HEK293 (cell line): ENCODE data around the gene ADCY10.
A peak's percentile ranks its signal among the peaks of the same experiment; 100 is the strongest.

Experiments used
- CTCF ChIA-PET: fragments of 350-600 bp; formaldehyde crosslinking; extraction: SDS; loops from one replicate; lab custom pipeline; 2021; ENCODE audit warnings: antibody characterized with exemption; lab: Yijun Ruan, JAX
- POLR2A ChIA-PET: fragments of 300-600 bp; formaldehyde crosslinking; extraction: SDS; loops from one replicate; lab custom pipeline; 2020; ENCODE audit warnings: antibody characterized with exemption, inconsistent platforms; lab: Yijun Ruan, JAX
- H3K27ac ChIP-seq: fragments of 200-500 bp; sonication (Bioruptor generic); 2 replicates; pipeline ENCODE4 v1.5.1; 2014; ENCODE audit warnings: low read depth, low read length, control low read depth, inconsistent platforms; ENCODE audit errors: extremely low read depth
- H3K36me3 ChIP-seq, 2 experiments: fragments of 200-500 bp in 1 of 2; sonication (Bioruptor generic) in 1 of 2; 1 replicate in 1 of 2; 2 replicates in 1 of 2; pipeline ENCODE4 v1.5.1; 2014 to 2017; ENCODE audit warnings: inconsistent platforms in 2 of 2, low read length in 2 of 2; ENCODE audit not compliant: control insufficient read depth in 2 of 2, insufficient read depth in 1 of 2
- H3K4me1 ChIP-seq: fragments of 200-500 bp; sonication (Bioruptor generic); 2 replicates; pipeline ENCODE4 v1.5.1; 2014; ENCODE audit warnings: mild to moderate bottlenecking, low read length, inconsistent platforms; ENCODE audit not compliant: control insufficient read depth, insufficient read depth
- H3K4me3 ChIP-seq: 2 replicates; pipeline ENCODE4 v1.5.1; 2011; ENCODE audit warnings: low read depth, mild to moderate bottlenecking, control low read depth, low read length, moderate library complexity
- H3K9me3 ChIP-seq: fragments of 200-500 bp; sonication (Bioruptor generic); 2 replicates; pipeline ENCODE4 v1.5.1; 2014; ENCODE audit warnings: low read depth, low read length, inconsistent platforms; ENCODE audit not compliant: control insufficient read depth, insufficient read depth
- SCRT1 ChIP-seq: fragments of 450-650 bp; formaldehyde crosslinking; IDR thresholded peaks from 2 replicates; pipeline ENCODE4 v1.5.1; 2016; ENCODE audit warnings: missing biosample characterization, missing genetic modification characterization, borderline replicate concordance
- SP7 ChIP-seq: fragments of 450-650 bp; formaldehyde crosslinking; IDR thresholded peaks from 2 replicates; pipeline ENCODE4 v1.5.1; 2016; ENCODE audit warnings: missing biosample characterization, missing genetic modification characterization
- TCF7L2 ChIP-seq: IDR thresholded peaks from 2 replicates; pipeline ENCODE4 v1.6.1; 2011; ENCODE audit warnings: low read depth, mild to moderate bottlenecking, inconsistent platforms, low read length, moderate library complexity, borderline replicate concordance
- ZEB2 ChIP-seq: fragments of 450-650 bp; formaldehyde crosslinking; IDR thresholded peaks from 2 replicates; pipeline ENCODE4 v1.5.1; 2016; ENCODE audit warnings: missing biosample characterization, missing genetic modification characterization
- ZFHX2 ChIP-seq: fragments of 450-650 bp; formaldehyde crosslinking; conservative IDR thresholded peaks from 2 replicates; pipeline ENCODE4 v1.5.1; 2016; ENCODE audit warnings: missing biosample characterization, missing genetic modification characterization
- ZNF184 ChIP-seq: fragments of 450-650 bp; IDR thresholded peaks from 2 replicates; pipeline ENCODE4 v1.5.1; 2018; ENCODE audit warnings: missing biosample characterization, mild to moderate bottlenecking, missing genetic modification characterization
- ZNF2 ChIP-seq: fragments of 450-650 bp; formaldehyde crosslinking; IDR thresholded peaks from 2 replicates; pipeline ENCODE4 v1.5.1; 2016; ENCODE audit warnings: missing biosample characterization, missing genetic modification characterization
- ZNF23 ChIP-seq: fragments of 450-650 bp; formaldehyde crosslinking; IDR thresholded peaks from 2 replicates; pipeline ENCODE4 v1.5.1; 2016; ENCODE audit warnings: missing biosample characterization, missing genetic modification characterization, borderline replicate concordance
- ZNF324 ChIP-seq: fragments of 450-650 bp; formaldehyde crosslinking; IDR thresholded peaks from 2 replicates; pipeline ENCODE4 v1.5.1; 2016; ENCODE audit warnings: missing biosample characterization, missing genetic modification characterization
- ZNF350 ChIP-seq: fragments of 450-650 bp; formaldehyde crosslinking; IDR thresholded peaks from 2 replicates; pipeline ENCODE4 v1.5.0; 2017; ENCODE audit warnings: missing biosample characterization, mild to moderate bottlenecking, missing genetic modification characterization
- ZNF544 ChIP-seq: fragments of 450-650 bp; formaldehyde crosslinking; IDR thresholded peaks from 2 replicates; pipeline ENCODE4 v1.5.0; 2017; ENCODE audit warnings: missing biosample characterization, missing genetic modification characterization
- ZNF623 ChIP-seq: fragments of 450-650 bp; formaldehyde crosslinking; IDR thresholded peaks from 2 replicates; pipeline ENCODE4 v1.5.1; 2016; ENCODE audit warnings: missing biosample characterization, missing genetic modification characterization
- ZNF747 ChIP-seq: fragments of 450-650 bp; formaldehyde crosslinking; IDR thresholded peaks from 2 replicates; pipeline ENCODE4 v1.5.1; 2016; ENCODE audit warnings: missing biosample characterization, missing genetic modification characterization
- ZNF791 ChIP-seq: fragments of 450-650 bp; formaldehyde crosslinking; IDR thresholded peaks from 2 replicates; pipeline ENCODE4 v1.5.1; 2016; ENCODE audit warnings: missing biosample characterization, missing genetic modification characterization
- ZNF837 ChIP-seq: fragments of 450-650 bp; formaldehyde crosslinking; IDR thresholded peaks from 2 replicates; pipeline ENCODE4 v1.5.1; 2016; ENCODE audit warnings: missing biosample characterization, missing genetic modification characterization
- TF ChIP-seq, protein P1 (sequence below): fragments of 450-650 bp; formaldehyde crosslinking; IDR thresholded peaks from 2 replicates; pipeline ENCODE4 v1.5.1; 2016; ENCODE audit warnings: missing biosample characterization, missing genetic modification characterization
- TF ChIP-seq, protein P2 (sequence below): fragments of 450-650 bp; formaldehyde crosslinking; IDR thresholded peaks from 2 replicates; pipeline ENCODE4 v1.5.1; 2016; ENCODE audit warnings: missing biosample characterization, missing genetic modification characterization
- TF ChIP-seq, protein P3 (sequence below): fragments of 450-650 bp; formaldehyde crosslinking; IDR thresholded peaks from 2 replicates; pipeline ENCODE4 v1.5.1; 2016; ENCODE audit warnings: missing biosample characterization, missing genetic modification characterization
- TF ChIP-seq, protein P4 (sequence below): fragments of 450-650 bp; formaldehyde crosslinking; IDR thresholded peaks from 2 replicates; pipeline ENCODE4 v1.5.1; 2016; ENCODE audit warnings: missing biosample characterization, missing genetic modification characterization
- TF ChIP-seq, protein P5 (sequence below): fragments of 450-650 bp; formaldehyde crosslinking; IDR thresholded peaks from 2 replicates; pipeline ENCODE4 v1.5.1; 2017; ENCODE audit warnings: missing biosample characterization, missing genetic modification characterization

ADCY10 gene

DNA sequence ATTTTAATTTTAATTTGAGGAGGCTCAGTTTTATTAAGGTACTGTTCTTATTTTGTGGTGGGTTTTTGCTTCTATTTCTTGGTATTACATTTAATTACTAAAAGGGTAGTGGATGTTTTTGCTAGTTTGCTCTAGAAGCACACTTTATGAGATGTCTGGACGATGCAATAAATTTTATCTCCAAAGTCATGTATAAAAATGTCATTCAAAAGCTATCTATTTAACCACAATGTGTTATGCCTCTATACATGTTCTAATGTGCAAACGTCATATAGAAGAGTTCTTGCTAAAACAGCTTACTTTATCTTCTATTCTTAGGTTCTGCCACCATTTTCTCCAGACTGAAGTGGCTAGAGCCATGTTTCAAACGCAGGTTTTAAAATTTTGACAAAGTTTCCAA, 35.9 kb upstream of the ADCY10 start (continued):
- 0 out of 2 replicates have a peak, but pooled peaks have one; percentile 22 for TF ChIP-seq ZEB2 (tag by site-specific recombination)
- TF ChIP-seq, protein P1, sequence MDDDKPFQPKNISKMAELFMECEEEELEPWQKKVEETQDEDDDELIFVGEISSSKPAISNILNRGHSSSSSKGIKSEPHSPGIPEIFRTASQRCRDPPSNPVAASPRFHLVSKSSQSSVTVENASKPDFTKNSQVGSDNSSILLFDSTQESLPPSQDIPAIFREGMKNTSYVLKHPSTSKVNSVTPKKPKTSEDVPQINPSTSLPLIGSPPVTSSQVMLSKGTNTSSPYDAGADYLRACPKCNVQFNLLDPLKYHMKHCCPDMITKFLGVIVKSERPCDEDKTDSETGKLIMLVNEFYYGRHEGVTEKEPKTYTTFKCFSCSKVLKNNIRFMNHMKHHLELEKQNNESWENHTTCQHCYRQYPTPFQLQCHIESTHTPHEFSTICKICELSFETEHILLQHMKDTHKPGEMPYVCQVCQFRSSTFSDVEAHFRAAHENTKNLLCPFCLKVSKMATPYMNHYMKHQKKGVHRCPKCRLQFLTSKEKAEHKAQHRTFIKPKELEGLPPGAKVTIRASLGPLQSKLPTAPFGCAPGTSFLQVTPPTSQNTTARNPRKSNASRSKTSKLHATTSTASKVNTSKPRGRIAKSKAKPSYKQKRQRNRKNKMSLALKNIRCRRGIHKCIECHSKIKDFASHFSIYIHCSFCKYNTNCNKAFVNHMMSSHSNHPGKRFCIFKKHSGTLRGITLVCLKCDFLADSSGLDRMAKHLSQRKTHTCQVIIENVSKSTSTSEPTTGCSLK (tag by site-specific recombination) = no peak
- no peak for TF ChIP-seq ZNF747 (tag by site-specific recombination)
- no peak for TF ChIP-seq ZNF544

DNA sequence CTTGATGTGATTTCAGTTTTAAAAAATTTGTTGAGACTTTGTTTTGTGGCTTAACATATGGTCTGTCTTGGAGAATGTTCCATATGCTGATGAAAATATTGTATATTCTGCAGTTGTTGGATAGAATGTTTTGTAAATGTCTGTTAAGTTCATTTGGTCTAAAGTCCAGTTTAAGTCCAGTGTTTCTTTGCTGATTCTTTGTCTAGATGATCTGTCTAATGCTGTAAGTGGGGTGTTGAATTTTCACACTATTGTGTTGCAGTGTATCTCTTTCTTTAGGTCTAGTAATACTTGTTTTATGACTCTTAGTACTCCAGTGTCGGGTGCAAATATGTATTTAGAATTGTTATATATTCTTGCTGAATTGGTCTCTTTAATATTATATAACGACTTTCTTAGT, 33.8 kb upstream of the ADCY10 start:
- H3K4me3 ChIP-seq = no peak overlapping the region
- no peaks in the 10 kb centered on the region for H3K9me3 ChIP-seq
- H3K27ac ChIP-seq = no peak overlapping the region
- CTCF ChIA-PET = no interaction called here
- peaks cover 12% of the 10 kb centered on the region; the same call in 1 of the 2 replicates for H3K4me1 ChIP-seq
- peaks cover 0 to 9% of the 10 kb centered on the region in 2 experiments; a peak in 2 of 3 replicates for H3K36me3 ChIP-seq
- TF ChIP-seq ZNF791 (tag by site-specific recombination) (no peak), ZNF623 (tag by site-specific recombination) (no peak), ZNF23 (no peak), ZNF184 (tag by site-specific recombination) (no peak), ZNF350 (tag by site-specific recombination) (no peak), ZNF837 (tag by site-specific recombination) (no peak), SCRT1 (no peak), ZFHX2 (tag by site-specific recombination) (no peak)
- TF ChIP-seq, protein P2, sequence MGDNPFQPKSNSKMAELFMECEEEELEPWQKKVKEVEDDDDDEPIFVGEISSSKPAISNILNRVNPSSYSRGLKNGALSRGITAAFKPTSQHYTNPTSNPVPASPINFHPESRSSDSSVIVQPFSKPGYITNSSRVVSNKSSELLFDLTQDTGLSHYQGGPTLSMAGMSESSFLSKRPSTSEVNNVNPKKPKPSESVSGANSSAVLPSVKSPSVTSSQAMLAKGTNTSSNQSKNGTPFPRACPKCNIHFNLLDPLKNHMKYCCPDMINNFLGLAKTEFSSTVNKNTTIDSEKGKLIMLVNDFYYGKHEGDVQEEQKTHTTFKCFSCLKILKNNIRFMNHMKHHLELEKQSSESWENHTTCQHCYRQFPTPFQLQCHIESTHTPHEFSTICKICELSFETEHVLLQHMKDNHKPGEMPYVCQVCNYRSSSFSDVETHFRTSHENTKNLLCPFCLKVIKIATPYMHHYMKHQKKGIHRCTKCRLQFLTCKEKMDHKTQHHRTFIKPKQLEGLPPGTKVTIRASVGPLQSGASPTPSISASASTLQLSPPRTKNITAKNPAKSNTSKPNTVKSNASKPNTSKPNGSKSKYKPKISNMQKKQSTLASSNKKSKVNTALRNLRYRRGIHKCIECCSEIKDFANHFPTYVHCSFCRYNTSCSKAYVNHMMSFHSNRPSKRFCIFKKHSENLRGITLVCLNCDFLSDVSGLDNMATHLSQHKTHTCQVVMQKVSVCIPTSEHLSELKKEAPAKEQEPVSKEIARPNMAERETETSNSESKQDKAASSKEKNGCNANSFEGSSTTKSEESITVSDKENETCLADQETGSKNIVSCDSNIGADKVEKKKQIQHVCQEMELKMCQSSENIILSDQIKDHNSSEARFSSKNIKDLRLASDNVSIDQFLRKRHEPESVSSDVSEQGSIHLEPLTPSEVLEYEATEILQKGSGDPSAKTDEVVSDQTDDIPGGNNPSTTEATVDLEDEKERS (tag by site-specific recombination) = no peak
- TF ChIP-seq, all 188 proteins: peak for 0
- POLR2A ChIA-PET = no interaction called here

DNA sequence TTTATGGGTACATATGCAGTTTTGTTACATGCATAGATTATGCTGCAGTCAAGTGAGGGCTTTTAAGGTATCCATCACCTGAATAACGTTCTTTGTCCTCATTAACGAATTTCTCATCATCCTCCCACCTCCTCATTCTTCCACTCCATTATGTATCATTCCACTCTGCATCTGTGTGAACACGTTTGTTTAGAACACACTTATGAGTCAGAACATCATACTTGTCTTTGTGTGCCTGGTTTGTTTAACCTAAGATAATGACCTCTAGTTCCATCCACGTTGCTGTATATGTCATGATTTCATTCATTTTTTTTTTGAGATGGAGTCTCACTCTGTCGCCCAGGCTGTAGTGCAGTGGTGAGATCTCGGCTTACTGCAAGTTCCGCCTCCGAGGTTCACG, 29.6 kb upstream of the ADCY10 start:
- no peak overlapping the region for H3K4me3 ChIP-seq
- ChIA-PET POLR2A (no interaction called here), CTCF (no interaction called here)
- no peaks in the 10 kb centered on the region for H3K9me3 ChIP-seq
- H3K36me3 ChIP-seq = peaks cover 0 to 3% of the 10 kb centered on the region in 2 experiments; a peak in 1 of 3 replicates
- H3K4me1 ChIP-seq = no peaks in the 10 kb centered on the region; the same call in 1 of the 2 replicates
- H3K27ac ChIP-seq = no peak overlapping the region
- no peak for TF ChIP-seq ZNF324 (tag by site-specific recombination)
- TF ChIP-seq TCF7L2 = no peak
- TF ChIP-seq, protein P3, sequence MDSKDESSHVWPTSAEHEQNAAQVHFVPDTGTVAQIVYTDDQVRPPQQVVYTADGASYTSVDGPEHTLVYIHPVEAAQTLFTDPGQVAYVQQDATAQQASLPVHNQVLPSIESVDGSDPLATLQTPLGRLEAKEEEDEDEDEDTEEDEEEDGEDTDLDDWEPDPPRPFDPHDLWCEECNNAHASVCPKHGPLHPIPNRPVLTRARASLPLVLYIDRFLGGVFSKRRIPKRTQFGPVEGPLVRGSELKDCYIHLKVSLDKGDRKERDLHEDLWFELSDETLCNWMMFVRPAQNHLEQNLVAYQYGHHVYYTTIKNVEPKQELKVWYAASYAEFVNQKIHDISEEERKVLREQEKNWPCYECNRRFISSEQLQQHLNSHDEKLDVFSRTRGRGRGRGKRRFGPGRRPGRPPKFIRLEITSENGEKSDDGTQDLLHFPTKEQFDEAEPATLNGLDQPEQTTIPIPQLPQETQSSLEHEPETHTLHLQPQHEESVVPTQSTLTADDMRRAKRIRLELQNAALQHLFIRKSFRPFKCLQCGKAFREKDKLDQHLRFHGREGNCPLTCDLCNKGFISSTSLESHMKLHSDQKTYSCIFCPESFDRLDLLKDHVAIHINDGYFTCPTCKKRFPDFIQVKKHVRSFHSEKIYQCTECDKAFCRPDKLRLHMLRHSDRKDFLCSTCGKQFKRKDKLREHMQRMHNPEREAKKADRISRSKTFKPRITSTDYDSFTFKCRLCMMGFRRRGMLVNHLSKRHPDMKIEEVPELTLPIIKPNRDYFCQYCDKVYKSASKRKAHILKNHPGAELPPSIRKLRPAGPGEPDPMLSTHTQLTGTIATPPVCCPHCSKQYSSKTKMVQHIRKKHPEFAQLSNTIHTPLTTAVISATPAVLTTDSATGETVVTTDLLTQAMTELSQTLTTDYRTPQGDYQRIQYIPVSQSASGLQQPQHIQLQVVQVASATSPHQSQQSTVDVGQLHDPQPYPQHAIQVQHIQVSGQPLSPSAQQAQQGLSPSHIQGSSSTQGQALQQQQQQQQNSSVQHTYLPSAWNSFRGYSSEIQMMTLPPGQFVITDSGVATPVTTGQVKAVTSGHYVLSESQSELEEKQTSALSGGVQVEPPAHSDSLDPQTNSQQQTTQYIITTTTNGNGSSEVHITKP (tag by site-specific recombination) = no peak
- TF ChIP-seq, protein P4, sequence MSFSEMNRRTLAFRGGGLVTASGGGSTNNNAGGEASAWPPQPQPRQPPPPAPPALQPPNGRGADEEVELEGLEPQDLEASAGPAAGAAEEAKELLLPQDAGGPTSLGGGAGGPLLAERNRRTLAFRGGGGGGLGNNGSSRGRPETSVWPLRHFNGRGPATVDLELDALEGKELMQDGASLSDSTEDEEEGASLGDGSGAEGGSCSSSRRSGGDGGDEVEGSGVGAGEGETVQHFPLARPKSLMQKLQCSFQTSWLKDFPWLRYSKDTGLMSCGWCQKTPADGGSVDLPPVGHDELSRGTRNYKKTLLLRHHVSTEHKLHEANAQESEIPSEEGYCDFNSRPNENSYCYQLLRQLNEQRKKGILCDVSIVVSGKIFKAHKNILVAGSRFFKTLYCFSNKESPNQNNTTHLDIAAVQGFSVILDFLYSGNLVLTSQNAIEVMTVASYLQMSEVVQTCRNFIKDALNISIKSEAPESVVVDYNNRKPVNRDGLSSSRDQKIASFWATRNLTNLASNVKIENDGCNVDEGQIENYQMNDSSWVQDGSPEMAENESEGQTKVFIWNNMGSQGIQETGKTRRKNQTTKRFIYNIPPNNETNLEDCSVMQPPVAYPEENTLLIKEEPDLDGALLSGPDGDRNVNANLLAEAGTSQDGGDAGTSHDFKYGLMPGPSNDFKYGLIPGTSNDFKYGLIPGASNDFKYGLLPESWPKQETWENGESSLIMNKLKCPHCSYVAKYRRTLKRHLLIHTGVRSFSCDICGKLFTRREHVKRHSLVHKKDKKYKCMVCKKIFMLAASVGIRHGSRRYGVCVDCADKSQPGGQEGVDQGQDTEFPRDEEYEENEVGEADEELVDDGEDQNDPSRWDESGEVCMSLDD (tag by site-specific recombination) = no peak
- no peak for TF ChIP-seq ZNF2 (tag by site-specific recombination)
- no peak for TF ChIP-seq SP7
- TF ChIP-seq, protein P5, sequence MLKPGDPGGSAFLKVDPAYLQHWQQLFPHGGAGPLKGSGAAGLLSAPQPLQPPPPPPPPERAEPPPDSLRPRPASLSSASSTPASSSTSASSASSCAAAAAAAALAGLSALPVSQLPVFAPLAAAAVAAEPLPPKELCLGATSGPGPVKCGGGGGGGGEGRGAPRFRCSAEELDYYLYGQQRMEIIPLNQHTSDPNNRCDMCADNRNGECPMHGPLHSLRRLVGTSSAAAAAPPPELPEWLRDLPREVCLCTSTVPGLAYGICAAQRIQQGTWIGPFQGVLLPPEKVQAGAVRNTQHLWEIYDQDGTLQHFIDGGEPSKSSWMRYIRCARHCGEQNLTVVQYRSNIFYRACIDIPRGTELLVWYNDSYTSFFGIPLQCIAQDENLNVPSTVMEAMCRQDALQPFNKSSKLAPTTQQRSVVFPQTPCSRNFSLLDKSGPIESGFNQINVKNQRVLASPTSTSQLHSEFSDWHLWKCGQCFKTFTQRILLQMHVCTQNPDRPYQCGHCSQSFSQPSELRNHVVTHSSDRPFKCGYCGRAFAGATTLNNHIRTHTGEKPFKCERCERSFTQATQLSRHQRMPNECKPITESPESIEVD (tag by site-specific recombination) = no peak
